GM23338 (cell line): Measurements from ENCODE around the gene PRCD. TPM values are rescaled to one million over a fixed set of nuclear protein-coding genes. Genes with fewer than 3 reads are reported as not detected.

Experiments
- ATAC-seq: fragments of 200-7000 bp; cut with Tn5 transposase; 3 replicates; pipeline ENCODE4 v1.9.1; 2020
- DNase-seq: peaks from one replicate; pipeline ENCODE4 v3.0.0-alpha.2; 2015; ENCODE audit warnings: low spot score
- H2AFZ ChIP-seq: fragments of 200-600 bp; sonication (generic); 2 replicates; pipeline ENCODE4 v1.8.0; 2016; ENCODE audit warnings: antibody characterized with exemption, mild to moderate bottlenecking, moderate library complexity
- H3F3A ChIP-seq: fragments of 200-600 bp; sonication (generic); replicated peaks from 2 replicates; pipeline ENCODE4 v1.8.0; 2017; ENCODE audit warnings: antibody characterized with exemption, mixed run types, low read depth
- H3K27ac ChIP-seq: fragments of 200-600 bp; sonication (generic); 2 replicates; pipeline ENCODE4 v1.6.1; 2016; ENCODE audit warnings: low read depth
- H3K27me3 ChIP-seq: fragments of 200-600 bp; sonication (generic); 2 replicates; pipeline ENCODE4 v1.8.0; 2016; ENCODE audit warnings: mild to moderate bottlenecking, mixed run types, moderate library complexity; ENCODE audit not compliant: insufficient read depth
- H3K36me3 ChIP-seq: fragments of 200-600 bp; sonication (generic); 2 replicates; pipeline ENCODE4 v1.8.0; 2016; ENCODE audit warnings: mild to moderate bottlenecking; ENCODE audit not compliant: insufficient read depth
- H3K4me1 ChIP-seq: fragments of 200-600 bp; sonication (generic); 2 replicates; pipeline ENCODE4 v1.8.0; 2016; ENCODE audit warnings: mild to moderate bottlenecking, moderate library complexity; ENCODE audit not compliant: insufficient read depth
- H3K4me2 ChIP-seq: fragments of 200-600 bp; sonication (generic); 2 replicates; pipeline ENCODE4 v1.7.1; 2017; ENCODE audit warnings: mixed run types
- H3K4me3 ChIP-seq: fragments of 200-600 bp; sonication (generic); 2 replicates; pipeline ENCODE4 v1.6.1; 2016; ENCODE audit warnings: mixed run types
- H3K79me2 ChIP-seq: fragments of 200-600 bp; sonication (generic); replicated peaks from 2 replicates; pipeline ENCODE4 v1.8.0; 2017; ENCODE audit warnings: mild to moderate bottlenecking; ENCODE audit not compliant: insufficient read depth
- H3K9me2 ChIP-seq: fragments of 200-600 bp; sonication (generic); 2 replicates; pipeline ENCODE4 v1.8.0; 2017; ENCODE audit not compliant: insufficient read depth
- H4K20me1 ChIP-seq: fragments of 200-600 bp; sonication (generic); replicated peaks from 2 replicates; pipeline ENCODE4 v1.8.0; 2017; ENCODE audit warnings: mild to moderate bottlenecking; ENCODE audit not compliant: insufficient read depth
- H3K27ac Mint-ChIP-seq: 2 replicates; pipeline ENCODE4 v1.8.0; 2020; ENCODE audit warnings: inconsistent platforms, mild to moderate bottlenecking, moderate library complexity, mixed read lengths
- H3K27me3 Mint-ChIP-seq: 3 replicates; pipeline ENCODE4 v1.8.0; 2022; ENCODE audit warnings: low read depth, mild to moderate bottlenecking, moderate library complexity, mixed read lengths, inconsistent platforms; ENCODE audit not compliant: insufficient read depth, poor library complexity
- H3K36me3 Mint-ChIP-seq: 3 replicates; pipeline ENCODE4 v1.8.0; 2021; ENCODE audit warnings: low read depth, mild to moderate bottlenecking, inconsistent platforms, moderate library complexity, mixed read lengths
- H3K4me1 Mint-ChIP-seq: 3 replicates; pipeline ENCODE4 v1.8.0; 2020; ENCODE audit warnings: mild to moderate bottlenecking, inconsistent platforms, mixed read lengths
- H3K4me3 Mint-ChIP-seq: 3 replicates; pipeline ENCODE4 v1.8.0; 2021; ENCODE audit warnings: moderate library complexity, mild to moderate bottlenecking, inconsistent platforms, mixed read lengths
- H3K9me3 Mint-ChIP-seq: 3 replicates; pipeline ENCODE4 v1.8.0; 2020; ENCODE audit warnings: moderate library complexity, mild to moderate bottlenecking, inconsistent platforms, mixed read lengths
- ETS1 ChIP-seq: IDR thresholded peaks from 2 replicates; pipeline ENCODE4 v1.6.1; 2016; ENCODE audit warnings: antibody characterized with exemption
- EZH2phosphoT487 ChIP-seq: fragments of 200-600 bp; sonication (generic); IDR thresholded peaks from one replicate; pipeline ENCODE4 v1.8.1; 2018; ENCODE audit warnings: antibody characterized with exemption; ENCODE audit not compliant: unreplicated experiment
- JUNB ChIP-seq: IDR thresholded peaks from one replicate; pipeline ENCODE4 v1.6.1; 2016; ENCODE audit warnings: antibody characterized with exemption; ENCODE audit not compliant: unreplicated experiment
- NANOG ChIP-seq: IDR thresholded peaks from 2 replicates; pipeline ENCODE4 v1.6.1; 2016; ENCODE audit warnings: antibody characterized with exemption, borderline replicate concordance
- REST ChIP-seq: IDR thresholded peaks from one replicate; pipeline ENCODE4 v1.6.1; 2018; ENCODE audit warnings: antibody characterized with exemption; ENCODE audit not compliant: unreplicated experiment
- ZNF114 ChIP-seq: fragments of 250-450 bp; sonication (Bioruptor Pico); IDR thresholded peaks from 2 replicates; pipeline ENCODE4 v1.5.0; 2020; ENCODE audit warnings: mild to moderate bottlenecking, moderate library complexity
- ZNF462 ChIP-seq: fragments of 250-450 bp; sonication (Bioruptor Pico); IDR thresholded peaks from 2 replicates; pipeline ENCODE4 v1.5.0; 2020; ENCODE audit warnings: mild to moderate bottlenecking, moderate library complexity
- polyA plus RNA-seq: library from polyadenylated mRNA; unstranded; fragments of >200 nt; fragmentation: Nextera tagmentation; extraction: Ambion mirVana; gene quantifications from 2 replicates; pipeline ENCODE4 v1.2.1, GENCODE V29; 2016
- total RNA-seq: library from RNA; depleted of rRNA; stranded (reverse); fragments of >200 nt; shearing (Covaris generic); gene quantifications from 2 replicates; pipeline ENCODE4 v1.2.3, GENCODE V29; 2014

PRCD gene
- total and polyA plus RNA-seq, 2 experiments from 2014 or later = 0.38 to 1.6 TPM

DNA sequence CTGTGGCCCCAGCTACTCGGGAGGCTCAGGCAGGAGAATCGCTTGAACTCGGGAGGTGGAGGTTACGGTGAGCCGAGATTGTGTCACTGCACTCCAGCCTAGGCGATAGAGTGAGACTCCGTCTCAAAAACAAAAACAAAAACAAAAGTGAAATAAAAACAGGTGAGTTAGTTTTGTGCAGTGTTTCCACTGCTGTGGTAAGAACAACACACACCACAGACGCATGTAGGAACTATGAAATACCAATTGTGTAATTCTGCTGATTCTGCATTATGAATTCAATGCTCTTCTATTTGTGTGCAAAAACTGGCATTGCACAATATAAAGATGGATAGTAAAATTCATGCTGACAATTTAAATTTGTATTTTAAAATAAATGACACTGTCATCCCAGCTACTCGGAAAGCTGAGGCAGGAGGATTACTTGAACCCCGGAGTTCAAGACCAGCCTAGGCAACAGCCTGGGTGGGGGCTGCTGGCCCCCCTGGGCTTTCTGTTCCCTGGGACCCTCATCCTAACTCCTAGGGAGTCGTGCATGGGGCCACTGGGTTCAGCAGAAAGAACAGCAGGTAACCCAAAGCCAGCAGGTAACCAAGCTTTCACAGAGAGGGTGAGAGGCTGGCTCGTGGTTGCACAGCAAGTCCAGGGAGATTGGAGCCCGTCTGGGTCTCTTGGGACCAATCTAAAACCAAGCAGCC is 28.0 kb upstream of the PRCD start:
- Histone ChIP-seq H3K4me2 (no peak overlapping the region), H3K4me3 (no peak overlapping the region), H4K20me1 (no peaks in the 10 kb centered on the region), H2AFZ (no peak overlapping the region), H3K4me1 (no peaks in the 10 kb centered on the region), H3K27me3 (no peaks in the 10 kb centered on the region; the same call in 1 of the 2 replicates), H3F3A (no peaks in the 10 kb centered on the region), H3K36me3 (no peaks in the 10 kb centered on the region), H3K9me2 (no peaks in the 10 kb centered on the region), H3K27ac (no peak overlapping the region), H3K79me2 (no peaks in the 10 kb centered on the region)
- ATAC-seq (no peak), DNase-seq (no peak)
- no peak for TF ChIP-seq ZNF114 (CRISPR knock-in tag)
- TF ChIP-seq ZNF462 (CRISPR knock-in tag) = no peak
- TF ChIP-seq REST = no peak
- no peak for TF ChIP-seq EZH2phosphoT487
- TF ChIP-seq JUNB = no peak
- TF ChIP-seq ETS1 = no peak
- no peak for TF ChIP-seq NANOG
- no peaks in the 10 kb centered on the region for H3K36me3 Mint-ChIP-seq
- peaks cover 9% of the 10 kb centered on the region for H3K27me3 Mint-ChIP-seq
- H3K27ac Mint-ChIP-seq = no peak overlapping the region
- H3K4me3 Mint-ChIP-seq = no peak overlapping the region
- no peaks in the 10 kb centered on the region; the same call in 2 of the 3 replicates for H3K4me1 Mint-ChIP-seq
- H3K9me3 Mint-ChIP-seq = no peaks in the 10 kb centered on the region
